A549 (cell line): Measurements from ENCODE around the gene KSR1. TPM values are rescaled to one million over a fixed set of nuclear protein-coding genes. Genes with fewer than 3 reads are reported as not detected.
A peak's percentile ranks its signal among the peaks of the same experiment; 100 is the strongest.

ENCODE experiments used
- ATAC-seq, 2 experiments: fragments of 200-7000 bp in 1 of 2; fragments of >200 bp in 1 of 2; cut with Nextera tagmentation in 1 of 2; cut with Tn5 transposase in 1 of 2; 3 replicates each; pipeline versions ENCODE4 v1.8.0 to v1.9.1; 2018 to 2020; ENCODE audit warnings: mild to moderate bottlenecking in 1 of 2, moderate library complexity in 1 of 2
- CTCF ChIA-PET: fragments of 300-600 bp; sonication (Branson Sonifier 250); formaldehyde crosslinking; extraction: SDS; loops from one replicate; lab custom pipeline; 2021; ENCODE audit warnings: antibody characterized with exemption, inconsistent platforms; lab: Yijun Ruan, JAX
- POLR2A ChIA-PET: fragments of 350-600 bp; formaldehyde crosslinking; extraction: SDS; loops from one replicate; lab custom pipeline; 2021; ENCODE audit warnings: antibody characterized with exemption, inconsistent platforms; lab: Yijun Ruan, JAX
- DNase-seq, 2 experiments: peaks; one replicate each; pipeline versions ENCODE4 v3.0.0 to v3.0.0-alpha.2; 2011 to 2016; ENCODE audit warnings: low read depth in 1 of 2, low spot score in 1 of 2
- FAIRE-seq: peaks from 2 replicates; lab custom pipeline; 2011; peaks lifted over from hg19 to GRCh38; lab: Jason Lieb, UNC
- H3K27ac ChIP-seq, 2 experiments: fragments of >200 bp; sonication (Bioruptor Twin); formaldehyde crosslinking; 3 replicates each; pipeline ENCODE4 v1.5.1; 2016 to 2017
- H3K4me1 ChIP-seq: fragments of >200 bp; sonication (Bioruptor Twin); formaldehyde crosslinking; 3 replicates; pipeline ENCODE4 v1.6.1; 2016
- H3K4me2 ChIP-seq: fragments of >200 bp; sonication (Bioruptor Twin); formaldehyde crosslinking; 3 replicates; pipeline ENCODE4 v1.6.1; 2016
- H3K4me3 ChIP-seq: fragments of >200 bp; sonication (Bioruptor Twin); formaldehyde crosslinking; 3 replicates; pipeline ENCODE4 v1.5.1; 2016
- H3K9me3 ChIP-seq: fragments of >200 bp; sonication (Bioruptor Twin); formaldehyde crosslinking; 3 replicates; pipeline ENCODE4 v1.6.1; 2016
- BCL3 ChIP-seq: fragments of >200 bp; sonication (Bioruptor Twin); formaldehyde crosslinking; IDR thresholded peaks from 3 replicates; pipeline ENCODE4 v1.6.1; 2016
- BHLHE40 ChIP-seq: IDR thresholded peaks from 2 replicates; pipeline ENCODE4 v1.6.1; 2012; ENCODE audit warnings: low read depth, low read length, inconsistent platforms
- CBX2 ChIP-seq: fragments of 200-600 bp; sonication (generic); IDR thresholded peaks from 2 replicates; pipeline ENCODE4 v1.6.1; 2016; ENCODE audit warnings: low read depth, mild to moderate bottlenecking, borderline replicate concordance
- CBX8 ChIP-seq: fragments of 200-600 bp; sonication (generic); IDR thresholded peaks from 2 replicates; pipeline ENCODE4 v1.6.1; 2016
- CTCF ChIP-seq: fragments of >200 bp; sonication (Bioruptor Twin); formaldehyde crosslinking; IDR thresholded peaks from 3 replicates; pipeline ENCODE4 v1.5.1; 2016
- EHF ChIP-seq: fragments of 250-450 bp; sonication (Bioruptor Pico); IDR thresholded peaks from 2 replicates; pipeline ENCODE4 v1.5.0; 2020; ENCODE audit warnings: mild to moderate bottlenecking
- FOSB ChIP-seq: fragments of 250-450 bp; sonication (Bioruptor Pico); IDR thresholded peaks from 2 replicates; pipeline ENCODE4 v1.5.0; 2020; ENCODE audit warnings: mild to moderate bottlenecking, moderate library complexity
- FOSL2 ChIP-seq, 2 experiments: fragments of 450-650 bp in 1 of 2; fragments of >200 bp in 1 of 2; sonication (Bioruptor Twin) in 1 of 2; formaldehyde crosslinking; IDR thresholded peaks; 2 replicates each; pipeline versions ENCODE4 v1.5.0 to v1.6.1; 2016 to 2020; ENCODE audit warnings: mild to moderate bottlenecking in 1 of 2, moderate library complexity in 1 of 2
- HOXB13 ChIP-seq: fragments of 250-450 bp; sonication (Bioruptor Pico); IDR thresholded peaks from 2 replicates; pipeline ENCODE4 v1.5.0; 2020; ENCODE audit warnings: low read depth, mild to moderate bottlenecking, moderate library complexity
- HOXB5 ChIP-seq: fragments of 250-450 bp; sonication (Bioruptor Pico); IDR thresholded peaks from 2 replicates; pipeline ENCODE4 v1.5.0; 2020; ENCODE audit warnings: mild to moderate bottlenecking, moderate library complexity
- JUN ChIP-seq, 2 experiments: fragments of >200 bp; sonication (Bioruptor Twin); formaldehyde crosslinking; IDR thresholded peaks; 2 replicates in 1 of 2; 3 replicates in 1 of 2; pipeline ENCODE4 v1.6.1; 2016 to 2017
- KDM5A ChIP-seq: fragments of 200-600 bp; sonication (generic); IDR thresholded peaks from 2 replicates; pipeline ENCODE4 v1.6.1; 2016; ENCODE audit warnings: antibody characterized with exemption, mild to moderate bottlenecking
- MAFK ChIP-seq: fragments of 450-650 bp; IDR thresholded peaks from 2 replicates; pipeline ENCODE4 v1.6.1; 2014; ENCODE audit not compliant: partially characterized antibody
- MAX ChIP-seq: IDR thresholded peaks from 2 replicates; pipeline ENCODE4 v1.6.1; 2012
- MYC ChIP-seq: IDR thresholded peaks from 2 replicates; pipeline ENCODE4 v1.6.1; 2012; ENCODE audit warnings: mild to moderate bottlenecking, inconsistent platforms, low read length, improper control_type of control experiment, borderline replicate concordance
- NPAS2 ChIP-seq: fragments of 250-450 bp; sonication (Bioruptor Pico); IDR thresholded peaks from 2 replicates; pipeline ENCODE4 v1.8.0; 2022; ENCODE audit warnings: mild to moderate bottlenecking, moderate library complexity, borderline replicate concordance
- POLR2A ChIP-seq: IDR thresholded peaks from 2 replicates; pipeline ENCODE4 v1.6.1; 2012; ENCODE audit warnings: mild to moderate bottlenecking, low read length
- POLR2AphosphoS2 ChIP-seq: conservative IDR thresholded peaks from 2 replicates; pipeline ENCODE4 v1.6.1; 2012; ENCODE audit warnings: low read length, improper control_type of control experiment, inconsistent platforms
- RAD21 ChIP-seq, 2 experiments: fragments of >200 bp in 1 of 2; sonication (Bioruptor Twin) in 1 of 2; formaldehyde crosslinking in 1 of 2; IDR thresholded peaks in 1 of 2; conservative IDR thresholded peaks in 1 of 2; 2 replicates in 1 of 2; 3 replicates in 1 of 2; pipeline ENCODE4 v1.6.1; 2012 to 2018; ENCODE audit warnings: inconsistent platforms in 1 of 2
- RCOR1 ChIP-seq: fragments of 150-350 bp; IDR thresholded peaks from 2 replicates; pipeline ENCODE4 v1.6.1; 2014; ENCODE audit warnings: antibody characterized with exemption, low read length, low read depth
- RFX5 ChIP-seq: fragments of 450-650 bp; IDR thresholded peaks from 2 replicates; pipeline ENCODE4 v1.7.1; 2014; ENCODE audit warnings: antibody characterized with exemption, mild to moderate bottlenecking, moderate library complexity
- RNF2 ChIP-seq: fragments of 200-600 bp; sonication (generic); IDR thresholded peaks from 2 replicates; pipeline ENCODE4 v1.6.1; 2016; ENCODE audit warnings: low read depth, mild to moderate bottlenecking, antibody characterized with exemption, moderate library complexity, borderline replicate concordance
- SMC3 ChIP-seq: fragments of >200 bp; sonication (Bioruptor Twin); formaldehyde crosslinking; IDR thresholded peaks from 3 replicates; pipeline ENCODE4 v1.6.1; 2018; ENCODE audit warnings: inconsistent platforms
- USF2 ChIP-seq: fragments of 450-650 bp; IDR thresholded peaks from 2 replicates; pipeline ENCODE4 v1.6.1; 2014; ENCODE audit warnings: antibody characterized with exemption
- ZC3H11A ChIP-seq: fragments of 450-650 bp; IDR thresholded peaks from 2 replicates; pipeline ENCODE4 v1.6.1; 2014; ENCODE audit warnings: antibody characterized with exemption, mild to moderate bottlenecking
- ZFP36 ChIP-seq: fragments of 450-650 bp; IDR thresholded peaks from 2 replicates; pipeline ENCODE4 v1.6.1; 2014; ENCODE audit warnings: borderline replicate concordance; ENCODE audit not compliant: partially characterized antibody
- WGBS: methylation state at CpG from one replicate; pipeline ENCODE4 v1.1.6; 2017; ENCODE audit errors: missing lambda C conversion rate; 5-methylcytosine and 5-hydroxymethylcytosine counted together
- polyA plus RNA-seq, 4 experiments: library from polyadenylated mRNA; depleted of rRNA in 3 of 4; stranded (reverse); fragments of >200 nt; fragmentation: RNase III in 1 of 4; extraction: RNeasy Plus Mini Kit Qiagen cat#74134 plus additional on column Dnase treatment in 1 of 4; gene quantifications; 2 replicates in 3 of 4; 3 replicates in 1 of 4; pipeline ENCODE4 v1.2.3, GENCODE V29; 2011 to 2017

KSR1 gene
- polyA plus RNA-seq, 2 of the 4 experiments (the other 2 are of a cell fraction) = 13.3 to 14.6 TPM

GRCh38 chr17:27566671-27567562 lies 110.7 kb downstream of the KSR1 start:
- H3K27ac ChIP-seq = peak overlapping the region; percentile 46 to 87
- peak; percentile 59 for TF ChIP-seq MAFK
- TF ChIP-seq MAX = no peak
- TF ChIP-seq FOSB (CRISPR knock-in tag) = no peak
- TF ChIP-seq CBX2 = no peak
- no peak for TF ChIP-seq ZC3H11A
- TF ChIP-seq SMC3 = no peak
- no peak for TF ChIP-seq POLR2A
- no peak for TF ChIP-seq CTCF
- no peak for TF ChIP-seq USF2
- TF ChIP-seq RFX5 = no peak
- 0 out of 2 replicates have a peak, but pooled peaks have one; percentile 11 for TF ChIP-seq BHLHE40
- no peak for TF ChIP-seq HOXB13 (CRISPR knock-in tag)
- no peak for TF ChIP-seq RCOR1
- TF ChIP-seq BCL3 = no peak
- TF ChIP-seq JUN (IDR thresholded peaks at IDR 0.05) = no peak
- no peak for TF ChIP-seq KDM5A
- TF ChIP-seq RNF2 = no peak
- no peak for TF ChIP-seq RAD21 (conservative IDR thresholded peaks at IDR 0.05 in 1 of 2, IDR thresholded peaks at IDR 0.05 in 1 of 2)
- TF ChIP-seq EHF (CRISPR knock-in tag) = no peak
- no peak for TF ChIP-seq CBX8
- TF ChIP-seq HOXB5 (CRISPR knock-in tag) = 0 out of 2 replicates have a peak, but pooled peaks have one; percentile 25
- no peak for TF ChIP-seq NPAS2 (CRISPR knock-in tag)
- no peak for TF ChIP-seq POLR2AphosphoS2
- no peak for TF ChIP-seq ZFP36
- no peak for TF ChIP-seq FOSL2 (IDR thresholded peaks at IDR 0.05)
- no peak for TF ChIP-seq FOSL2 (CRISPR knock-in tag; IDR thresholded peaks at IDR 0.05)
- no peak for TF ChIP-seq MYC
- TF ChIP-seq, all 56 proteins: peak for 3
- Histone ChIP-seq H3K9me3 (no peaks in the 10 kb centered on the region), H3K4me2 (no peak overlapping the region), H3K4me1 (peaks cover 64% of the 10 kb centered on the region), H3K4me3 (no peak overlapping the region)
- FAIRE-seq = no peak
- peak in 1 of 2 experiments; percentile 32 for DNase-seq
- CTCF ChIA-PET = interaction anchor here (0.8 to 8.7 kb wide), 11 partner anchors 9 to 216 kb away, joined by 3 to 76 read pairs (median 8); no protein-coding TSS in a partner anchor
- WGBS = 91% methylated on average over 14 of the region's 14 CpGs
- POLR2A ChIA-PET = no interaction called here
- ATAC-seq = peak in 1 of 2 experiments; percentile 13; a peak in 3 of 6 replicates
